Measurements from ENCODE around the gene PFKFB3.

DNA sequence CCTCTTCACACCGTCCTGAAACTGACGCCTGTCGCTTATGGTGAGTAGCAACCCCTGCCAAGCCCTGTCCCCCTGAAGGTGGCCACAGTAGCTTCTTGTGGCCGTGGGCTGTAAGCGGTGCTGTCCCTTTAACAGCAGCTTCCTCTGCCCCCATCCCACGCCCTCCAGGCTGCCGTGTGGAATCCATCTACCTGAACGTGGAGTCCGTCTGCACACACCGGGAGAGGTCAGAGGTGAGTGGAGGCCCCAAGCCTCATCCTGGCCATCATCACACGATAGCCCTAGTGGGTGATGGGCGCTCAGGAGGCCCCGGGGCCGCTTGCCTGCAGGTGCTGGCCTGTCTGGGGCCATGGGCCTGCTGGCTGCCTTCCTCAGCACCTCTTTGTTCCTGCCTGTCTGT is 21.2 kb downstream of the PFKFB3 start:
- TF ChIP-seq KLF8 (tag by site-specific recombination; IDR thresholded peaks at IDR 0.05) (no peak), ZNF555 (tag by site-specific recombination; conservative IDR thresholded peaks at IDR 0.05) (no peak), ZNF654 (tag by site-specific recombination; IDR thresholded peaks at IDR 0.05; ENCODE audit: low read depth) (no peak), ZNF660 (tag by site-specific recombination; IDR thresholded peaks at IDR 0.05) (no peak), ZNF707 (tag by site-specific recombination; IDR thresholded peaks at IDR 0.05) (no peak), ZNF560 (tag by site-specific recombination; IDR thresholded peaks at IDR 0.05; ENCODE audit: borderline replicate concordance) (no peak), ZNF529 (tag by site-specific recombination; IDR thresholded peaks at IDR 0.05; ENCODE audit: insufficient replicate concordance) (no peak), ZNF221 (tag by site-specific recombination; IDR thresholded peaks at IDR 0.05; ENCODE audit: borderline replicate concordance) (no peak), ZNF114 (tag by site-specific recombination; IDR thresholded peaks at IDR 0.05) (no peak)
- TF ChIP-seq, protein P1, sequence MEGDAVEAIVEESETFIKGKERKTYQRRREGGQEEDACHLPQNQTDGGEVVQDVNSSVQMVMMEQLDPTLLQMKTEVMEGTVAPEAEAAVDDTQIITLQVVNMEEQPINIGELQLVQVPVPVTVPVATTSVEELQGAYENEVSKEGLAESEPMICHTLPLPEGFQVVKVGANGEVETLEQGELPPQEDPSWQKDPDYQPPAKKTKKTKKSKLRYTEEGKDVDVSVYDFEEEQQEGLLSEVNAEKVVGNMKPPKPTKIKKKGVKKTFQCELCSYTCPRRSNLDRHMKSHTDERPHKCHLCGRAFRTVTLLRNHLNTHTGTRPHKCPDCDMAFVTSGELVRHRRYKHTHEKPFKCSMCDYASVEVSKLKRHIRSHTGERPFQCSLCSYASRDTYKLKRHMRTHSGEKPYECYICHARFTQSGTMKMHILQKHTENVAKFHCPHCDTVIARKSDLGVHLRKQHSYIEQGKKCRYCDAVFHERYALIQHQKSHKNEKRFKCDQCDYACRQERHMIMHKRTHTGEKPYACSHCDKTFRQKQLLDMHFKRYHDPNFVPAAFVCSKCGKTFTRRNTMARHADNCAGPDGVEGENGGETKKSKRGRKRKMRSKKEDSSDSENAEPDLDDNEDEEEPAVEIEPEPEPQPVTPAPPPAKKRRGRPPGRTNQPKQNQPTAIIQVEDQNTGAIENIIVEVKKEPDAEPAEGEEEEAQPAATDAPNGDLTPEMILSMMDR (tag by site-specific recombination; IDR thresholded peaks at IDR 0.05), result no peak
- TF ChIP-seq, protein P2, sequence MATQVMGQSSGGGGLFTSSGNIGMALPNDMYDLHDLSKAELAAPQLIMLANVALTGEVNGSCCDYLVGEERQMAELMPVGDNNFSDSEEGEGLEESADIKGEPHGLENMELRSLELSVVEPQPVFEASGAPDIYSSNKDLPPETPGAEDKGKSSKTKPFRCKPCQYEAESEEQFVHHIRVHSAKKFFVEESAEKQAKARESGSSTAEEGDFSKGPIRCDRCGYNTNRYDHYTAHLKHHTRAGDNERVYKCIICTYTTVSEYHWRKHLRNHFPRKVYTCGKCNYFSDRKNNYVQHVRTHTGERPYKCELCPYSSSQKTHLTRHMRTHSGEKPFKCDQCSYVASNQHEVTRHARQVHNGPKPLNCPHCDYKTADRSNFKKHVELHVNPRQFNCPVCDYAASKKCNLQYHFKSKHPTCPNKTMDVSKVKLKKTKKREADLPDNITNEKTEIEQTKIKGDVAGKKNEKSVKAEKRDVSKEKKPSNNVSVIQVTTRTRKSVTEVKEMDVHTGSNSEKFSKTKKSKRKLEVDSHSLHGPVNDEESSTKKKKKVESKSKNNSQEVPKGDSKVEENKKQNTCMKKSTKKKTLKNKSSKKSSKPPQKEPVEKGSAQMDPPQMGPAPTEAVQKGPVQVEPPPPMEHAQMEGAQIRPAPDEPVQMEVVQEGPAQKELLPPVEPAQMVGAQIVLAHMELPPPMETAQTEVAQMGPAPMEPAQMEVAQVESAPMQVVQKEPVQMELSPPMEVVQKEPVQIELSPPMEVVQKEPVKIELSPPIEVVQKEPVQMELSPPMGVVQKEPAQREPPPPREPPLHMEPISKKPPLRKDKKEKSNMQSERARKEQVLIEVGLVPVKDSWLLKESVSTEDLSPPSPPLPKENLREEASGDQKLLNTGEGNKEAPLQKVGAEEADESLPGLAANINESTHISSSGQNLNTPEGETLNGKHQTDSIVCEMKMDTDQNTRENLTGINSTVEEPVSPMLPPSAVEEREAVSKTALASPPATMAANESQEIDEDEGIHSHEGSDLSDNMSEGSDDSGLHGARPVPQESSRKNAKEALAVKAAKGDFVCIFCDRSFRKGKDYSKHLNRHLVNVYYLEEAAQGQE (tag by site-specific recombination; IDR thresholded peaks at IDR 0.05), result no peak
- TF ChIP-seq, protein P3, sequence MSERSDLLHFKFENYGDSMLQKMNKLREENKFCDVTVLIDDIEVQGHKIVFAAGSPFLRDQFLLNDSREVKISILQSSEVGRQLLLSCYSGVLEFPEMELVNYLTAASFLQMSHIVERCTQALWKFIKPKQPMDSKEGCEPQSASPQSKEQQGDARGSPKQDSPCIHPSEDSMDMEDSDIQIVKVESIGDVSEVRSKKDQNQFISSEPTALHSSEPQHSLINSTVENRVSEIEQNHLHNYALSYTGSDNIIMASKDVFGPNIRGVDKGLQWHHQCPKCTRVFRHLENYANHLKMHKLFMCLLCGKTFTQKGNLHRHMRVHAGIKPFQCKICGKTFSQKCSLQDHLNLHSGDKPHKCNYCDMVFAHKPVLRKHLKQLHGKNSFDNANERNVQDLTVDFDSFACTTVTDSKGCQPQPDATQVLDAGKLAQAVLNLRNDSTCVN (tag by site-specific recombination; optimal IDR thresholded peaks at IDR 0.05), result no peak
- TF ChIP-seq, protein P4, sequence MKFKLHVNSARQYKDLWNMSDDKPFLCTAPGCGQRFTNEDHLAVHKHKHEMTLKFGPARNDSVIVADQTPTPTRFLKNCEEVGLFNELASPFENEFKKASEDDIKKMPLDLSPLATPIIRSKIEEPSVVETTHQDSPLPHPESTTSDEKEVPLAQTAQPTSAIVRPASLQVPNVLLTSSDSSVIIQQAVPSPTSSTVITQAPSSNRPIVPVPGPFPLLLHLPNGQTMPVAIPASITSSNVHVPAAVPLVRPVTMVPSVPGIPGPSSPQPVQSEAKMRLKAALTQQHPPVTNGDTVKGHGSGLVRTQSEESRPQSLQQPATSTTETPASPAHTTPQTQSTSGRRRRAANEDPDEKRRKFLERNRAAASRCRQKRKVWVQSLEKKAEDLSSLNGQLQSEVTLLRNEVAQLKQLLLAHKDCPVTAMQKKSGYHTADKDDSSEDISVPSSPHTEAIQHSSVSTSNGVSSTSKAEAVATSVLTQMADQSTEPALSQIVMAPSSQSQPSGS (tag by site-specific recombination; IDR thresholded peaks at IDR 0.05; ENCODE audit: low read depth), result no peak
